ENCODE results near the gene FOXRED2.

DNA sequence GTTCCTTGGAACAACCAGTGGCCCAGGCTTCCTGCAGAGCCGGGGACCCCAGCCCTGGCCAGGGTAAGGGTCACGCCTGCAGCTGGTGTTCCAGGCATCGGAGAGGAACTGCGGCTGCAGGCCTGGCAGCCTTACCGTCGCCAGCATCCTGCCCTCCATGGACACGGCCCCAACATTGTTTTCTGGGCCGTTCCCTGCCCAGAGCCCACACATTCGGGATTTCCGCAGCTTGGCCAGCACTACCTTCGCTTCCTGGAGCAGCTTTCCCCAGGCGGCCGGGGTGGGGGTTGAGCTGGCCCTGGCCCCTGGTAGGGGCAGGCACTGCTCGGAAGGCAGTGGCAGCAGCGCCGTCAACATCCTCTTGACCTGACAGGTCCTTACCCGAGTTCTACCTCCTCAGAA, 43.1 kb downstream of the FOXRED2 start:
- no peak for TF ChIP-seq YY1 (IDR thresholded peaks at IDR 0.05; ENCODE audit: insufficient read depth, insufficient read length)
- TF ChIP-seq SUZ12 (IDR thresholded peaks at IDR 0.05; ENCODE audit: extremely low read depth, insufficient read depth, insufficient read length) = no peak

Data from NT2/D1 (cell line).